Glutamatergic neuron (in vitro differentiated cells): Measurements from ENCODE around the gene SLC12A8. TPM values are rescaled to one million over a fixed set of nuclear protein-coding genes. Genes with fewer than 3 reads are reported as not detected.

ENCODE experiments used
- DNase-seq: peaks from one replicate; pipeline ENCODE4 v3.0.0; 2022
- H3K27ac Mint-ChIP-seq: one replicate; pipeline ENCODE4 v1.8.0; 2020; ENCODE audit warnings: mild to moderate bottlenecking, mixed read lengths, inconsistent platforms; ENCODE audit not compliant: unreplicated experiment
- H3K27me3 Mint-ChIP-seq: one replicate; pipeline ENCODE4 v1.8.0; 2020; ENCODE audit warnings: mild to moderate bottlenecking, moderate library complexity, mixed read lengths, inconsistent platforms; ENCODE audit not compliant: unreplicated experiment
- H3K36me3 Mint-ChIP-seq: one replicate; pipeline ENCODE4 v1.8.0; 2020; ENCODE audit warnings: mild to moderate bottlenecking, mixed read lengths, inconsistent platforms; ENCODE audit not compliant: unreplicated experiment
- H3K4me1 Mint-ChIP-seq: one replicate; pipeline ENCODE4 v1.8.0; 2020; ENCODE audit warnings: mild to moderate bottlenecking, low read depth, mixed read lengths, inconsistent platforms; ENCODE audit not compliant: unreplicated experiment
- H3K4me3 Mint-ChIP-seq: one replicate; pipeline ENCODE4 v1.8.0; 2020; ENCODE audit warnings: mild to moderate bottlenecking, mixed read lengths, inconsistent platforms; ENCODE audit not compliant: unreplicated experiment
- H3K9me3 Mint-ChIP-seq: one replicate; pipeline ENCODE4 v1.8.0; 2020; ENCODE audit warnings: mild to moderate bottlenecking, moderate library complexity, mixed read lengths, inconsistent platforms; ENCODE audit not compliant: unreplicated experiment
- CTCF ChIP-seq: fragments of 200-600 bp; sonication (generic); IDR thresholded peaks from one replicate; pipeline ENCODE4 v1.5.0; 2021; ENCODE audit not compliant: partially characterized antibody, unreplicated experiment
- total RNA-seq: library from RNA; stranded (reverse); fragmentation: NEBNext Ultra II Directional; extraction: Animal tissue kit (Norgen Biotek cat#: 25700); gene quantifications from one replicate; pipeline ENCODE4 v1.2.1, GENCODE V29; 2021; ENCODE audit not compliant: unreplicated experiment

The SLC12A8 gene
- total RNA-seq, 1 donor from 2014 or later: 2.4 TPM

- Mint-ChIP-seq H3K27ac (no peak overlapping the region), H3K4me1 (peaks cover 8% of the 10 kb centered on the region), H3K4me3 (no peak overlapping the region), H3K36me3 (no peaks in the 10 kb centered on the region), H3K27me3 (no peaks in the 10 kb centered on the region), H3K9me3 (peaks cover 3% of the 10 kb centered on the region)
- no peak for DNase-seq
- TF ChIP-seq CTCF: no peak
Observed at GRCh38 chr3:125128861-125129501, 83.6 kb downstream of the SLC12A8 start.

GRCh38 chr3:125126323-125126722, 86.2 kb downstream of the SLC12A8 start:
- Mint-ChIP-seq H3K27ac (no peak overlapping the region), H3K4me1 (peaks cover 18% of the 10 kb centered on the region), H3K36me3 (no peaks in the 10 kb centered on the region), H3K4me3 (no peak overlapping the region), H3K9me3 (peaks cover 2% of the 10 kb centered on the region), H3K27me3 (no peaks in the 10 kb centered on the region)
- no peak for TF ChIP-seq CTCF
- no peak for DNase-seq

- Mint-ChIP-seq H3K36me3 (no peaks in the 10 kb centered on the region), H3K27me3 (no peaks in the 10 kb centered on the region), H3K4me1 (peaks cover 23% of the 10 kb centered on the region), H3K9me3 (peaks cover 2% of the 10 kb centered on the region), H3K4me3 (no peak overlapping the region), H3K27ac (no peak overlapping the region)
- DNase-seq: no peak
- TF ChIP-seq CTCF: no peak
Observed at GRCh38 chr3:125125821-125126245, 86.7 kb downstream of the SLC12A8 start.

GRCh38 chr3:125123451-125124305, 88.9 kb downstream of the SLC12A8 start:
- TF ChIP-seq CTCF: no peak
- H3K4me3 Mint-ChIP-seq: no peak overlapping the region
- H3K27ac Mint-ChIP-seq: no peak overlapping the region
- no peaks in the 10 kb centered on the region for H3K36me3 Mint-ChIP-seq
- peaks cover 24% of the 10 kb centered on the region for H3K4me1 Mint-ChIP-seq
- no peaks in the 10 kb centered on the region for H3K9me3 Mint-ChIP-seq
- no peak for DNase-seq
- no peaks in the 10 kb centered on the region for H3K27me3 Mint-ChIP-seq
